HG03469 (cell line): ENCODE data around the gene LYPLA2.
"Not testable (repeated sequence)": the region's sequence is repeated elsewhere in the genome, so short reads cannot be mapped to it uniquely, and the experiment has no call there.

Experiments
- ATAC-seq: cut with Tn5 transposase; IDR thresholded peaks from one replicate; pipeline ENCODE4 v1.9.1; 2021; ENCODE audit warnings: mild to moderate bottlenecking, moderate library complexity, moderate number of reproducible peaks; ENCODE audit not compliant: unreplicated experiment

Gene LYPLA2

DNA sequence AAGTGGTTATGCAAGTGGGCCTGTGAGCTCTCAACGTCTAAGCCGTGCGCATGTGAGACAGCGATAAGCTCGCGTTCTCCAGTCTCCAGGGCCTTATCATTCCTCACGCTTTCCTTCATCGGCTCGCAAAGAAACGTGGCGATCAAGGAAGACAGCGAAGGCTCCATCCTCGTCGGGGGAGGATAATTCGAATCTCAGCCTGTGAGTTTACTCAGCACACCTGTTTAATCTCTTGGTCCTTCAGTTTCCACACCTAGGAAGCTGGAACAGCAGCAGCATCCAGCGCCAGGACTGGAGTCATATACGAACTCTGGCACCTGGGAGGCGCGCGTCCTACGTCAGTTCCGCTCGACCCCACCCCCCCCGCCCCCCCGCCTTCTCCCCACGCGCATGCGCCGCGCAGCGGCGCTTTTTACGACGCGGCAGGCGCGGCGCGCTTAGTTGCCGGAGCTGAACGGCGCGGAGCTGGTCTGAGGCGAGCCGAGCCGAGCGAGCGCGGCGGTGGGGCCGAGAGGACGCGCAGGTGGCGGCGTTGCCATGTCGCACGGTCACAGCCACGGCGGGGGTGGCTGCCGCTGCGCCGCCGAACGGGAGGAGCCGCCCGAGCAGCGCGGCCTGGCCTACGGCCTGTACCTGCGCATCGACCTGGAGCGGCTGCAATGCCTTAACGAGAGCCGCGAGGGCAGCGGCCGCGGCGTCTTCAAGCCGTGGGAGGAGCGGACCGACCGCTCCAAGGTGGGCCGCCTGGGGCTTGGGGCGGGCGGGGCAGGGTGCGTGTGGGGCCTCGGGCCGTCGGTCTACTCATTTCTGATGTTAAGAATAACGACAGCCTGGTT is 12.7 kb upstream of the LYPLA2 start, which contains the start of gene PITHD1:
Gene PITHD1, plus strand, starts transcription at position 440 of the 836 bp plus-strand sequence. Its CDS starts 98 bp downstream, at position 538.
- no peak for ATAC-seq

GRCh38 chr1:23779826-23780371 is 11.0 kb upstream of the LYPLA2 start:
- no peak for ATAC-seq

GRCh38 chr1:23783141-23783540 is 7.8 kb upstream of the LYPLA2 start:
- ATAC-seq: not testable (repeated sequence)

- ATAC-seq: no peak
These were observed 6.1 kb upstream of the LYPLA2 start for GRCh38 chr1:23784846-23785245.

- no peak for ATAC-seq
These were observed 3.2 kb upstream of the LYPLA2 start for GRCh38 chr1:23787701-23788100.

- ATAC-seq: no peak
These were observed 2.2 kb upstream of the LYPLA2 start for GRCh38 chr1:23788695-23789094.

DNA sequence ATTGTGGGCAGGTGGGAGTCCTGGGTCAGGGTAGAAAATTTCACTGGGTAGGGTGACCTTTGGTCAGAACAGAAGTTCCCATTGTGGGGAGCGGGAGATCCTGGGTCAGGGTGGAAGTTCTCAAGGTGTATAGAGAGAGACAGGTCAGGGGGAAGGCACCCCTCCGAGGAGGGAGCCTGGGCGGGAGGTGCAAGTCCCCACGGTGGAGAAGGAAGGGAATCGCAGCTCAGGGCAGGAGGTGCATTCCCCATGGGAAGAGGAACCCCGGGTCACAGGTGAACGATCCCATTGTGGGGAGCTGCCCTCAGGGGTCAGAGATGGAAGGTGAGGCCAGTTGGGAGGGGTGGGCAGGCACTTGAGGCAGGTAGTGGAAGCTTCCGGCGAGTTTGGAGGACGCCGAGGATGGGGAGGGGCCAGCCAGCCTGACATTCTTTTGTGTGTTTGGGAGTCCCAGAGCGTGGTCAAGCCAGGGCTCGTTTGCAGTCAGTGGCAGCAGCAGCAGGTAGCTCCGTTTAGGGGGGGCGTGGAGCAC is 637 bp downstream of the LYPLA2 start:
- no peak for ATAC-seq

- no peak for ATAC-seq
These were observed 1.4 kb downstream of the LYPLA2 start for GRCh38 chr1:23792151-23792945.

GRCh38 chr1:23793018-23793781 is 2.3 kb downstream of the LYPLA2 start:
- ATAC-seq: no peak

DNA sequence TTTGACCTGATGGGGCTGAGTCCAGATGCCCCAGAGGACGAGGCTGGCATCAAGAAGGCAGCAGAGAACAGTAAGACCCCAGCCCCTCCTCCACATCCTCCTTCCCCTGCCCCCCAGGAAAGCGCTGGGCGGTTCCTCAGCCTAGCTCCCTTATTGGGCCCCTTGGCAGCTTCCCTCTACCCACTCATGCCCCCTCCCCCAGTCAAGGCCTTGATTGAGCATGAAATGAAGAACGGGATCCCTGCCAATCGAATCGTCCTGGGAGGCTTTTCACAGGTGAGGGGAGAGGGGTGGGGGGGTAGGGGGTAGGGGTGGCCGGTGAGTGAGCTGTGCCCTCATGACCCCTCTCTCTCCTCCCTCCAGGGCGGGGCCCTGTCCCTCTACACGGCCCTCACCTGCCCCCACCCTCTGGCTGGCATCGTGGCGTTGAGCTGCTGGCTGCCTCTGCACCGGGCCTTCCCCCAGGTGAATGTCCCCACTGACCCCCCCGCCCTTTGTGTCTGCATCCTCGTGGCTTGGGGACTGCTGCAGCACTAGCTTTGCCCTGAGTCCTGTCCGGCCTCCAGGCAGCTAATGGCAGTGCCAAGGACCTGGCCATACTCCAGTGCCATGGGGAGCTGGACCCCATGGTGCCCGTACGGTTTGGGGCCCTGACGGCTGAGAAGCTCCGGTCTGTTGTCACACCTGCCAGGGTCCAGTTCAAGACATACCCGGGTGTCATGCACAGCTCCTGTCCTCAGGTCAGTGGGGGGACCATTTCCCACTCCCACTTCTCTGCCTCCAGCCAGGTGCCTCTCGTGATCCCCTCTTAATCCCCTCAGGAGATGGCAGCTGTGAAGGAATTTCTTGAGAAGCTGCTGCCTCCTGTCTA is 3.2 kb downstream of the LYPLA2 start:
- ATAC-seq: no peak

- ATAC-seq: not testable (repeated sequence)
These were observed 3.8 kb downstream of the LYPLA2 start for GRCh38 chr1:23794732-23795182.

DNA sequence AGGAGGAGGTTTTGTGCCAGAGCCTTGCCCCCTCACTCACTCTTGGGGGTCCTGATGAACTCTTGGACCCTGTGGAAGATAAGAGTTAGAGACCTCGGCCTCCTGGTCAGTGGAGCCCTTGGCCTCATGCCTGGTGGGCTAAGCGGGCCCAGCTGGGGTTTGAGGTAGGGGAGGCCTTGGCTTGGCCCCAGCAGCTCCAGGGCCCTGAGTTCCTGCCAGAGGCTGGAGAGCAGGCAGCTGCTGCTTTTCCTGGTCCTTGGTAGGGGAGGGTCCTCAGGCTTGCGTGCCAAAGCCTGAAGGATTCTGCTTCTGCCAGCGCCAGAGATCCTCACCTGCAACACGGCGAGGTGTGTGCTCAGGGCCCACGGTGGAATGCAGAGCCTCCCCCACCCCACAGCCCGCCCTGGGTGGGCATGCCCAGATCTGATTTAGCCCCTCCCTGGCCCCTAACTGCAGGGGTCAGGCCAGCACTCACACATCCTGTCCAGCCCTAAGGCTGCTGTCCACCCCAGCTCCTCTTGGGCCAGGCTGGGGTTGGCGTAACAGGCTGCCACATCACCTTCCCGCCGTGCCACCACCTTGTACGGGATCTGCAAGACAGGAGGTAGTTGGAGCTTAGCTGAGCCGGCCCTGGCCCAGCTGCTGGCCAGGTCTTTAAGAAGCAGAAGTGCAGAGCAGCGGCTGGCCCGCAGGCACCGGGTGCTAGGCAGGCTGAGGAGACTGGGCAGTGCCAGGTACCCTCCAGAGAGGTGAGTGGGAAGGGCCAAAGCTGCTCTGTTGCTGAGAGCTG is 4.9 kb downstream of the LYPLA2 start:
- ATAC-seq: no peak

GRCh38 chr1:23796466-23797271 is 5.7 kb downstream of the LYPLA2 start:
- ATAC-seq: no peak

DNA sequence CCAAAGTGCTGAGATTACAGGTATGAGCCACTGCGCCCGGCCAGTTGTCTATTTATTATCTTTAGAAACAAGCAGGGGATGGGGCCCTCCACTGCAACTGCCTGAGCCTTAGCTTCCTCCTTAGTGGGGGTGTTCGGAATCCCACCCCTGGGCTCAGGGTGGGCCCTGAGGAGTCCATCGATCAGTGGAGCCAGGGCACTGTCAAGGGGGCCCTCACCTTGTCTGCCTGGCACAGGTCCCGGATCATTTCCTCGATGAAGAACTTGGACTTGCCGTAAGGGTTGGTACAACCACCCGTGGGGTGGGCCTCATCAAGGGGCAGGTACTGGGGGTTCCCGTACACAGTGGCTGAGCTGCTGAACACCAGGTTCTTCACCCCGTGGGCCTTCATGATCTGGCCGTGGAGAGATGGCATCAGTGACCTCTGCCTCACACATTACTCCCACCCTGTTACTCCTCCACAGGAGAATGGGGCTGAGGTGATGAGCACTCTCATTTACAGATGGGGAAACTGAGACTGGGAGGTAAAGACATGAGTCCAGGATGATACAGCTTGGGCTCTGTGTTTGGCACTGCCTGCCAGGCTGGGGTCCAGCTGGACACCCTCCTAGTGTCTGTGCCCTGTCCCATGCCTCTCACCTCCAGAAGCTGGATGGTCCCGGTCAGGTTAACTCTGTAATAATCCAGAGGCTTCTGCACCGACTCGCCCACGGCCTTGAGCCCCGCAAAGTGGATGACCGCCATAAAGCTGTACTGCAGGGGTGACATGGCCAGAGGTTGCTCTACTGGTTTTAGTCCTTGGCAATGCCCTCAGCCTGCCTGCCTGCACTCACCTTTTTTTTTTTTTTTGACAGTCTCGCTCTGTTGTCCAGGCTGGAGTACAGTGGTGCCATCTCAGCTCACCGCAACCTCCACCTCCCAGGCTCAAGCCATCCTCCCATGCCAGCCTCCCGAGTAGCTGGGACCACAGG is 6.8 kb downstream of the LYPLA2 start:
- ATAC-seq: no peak

DNA sequence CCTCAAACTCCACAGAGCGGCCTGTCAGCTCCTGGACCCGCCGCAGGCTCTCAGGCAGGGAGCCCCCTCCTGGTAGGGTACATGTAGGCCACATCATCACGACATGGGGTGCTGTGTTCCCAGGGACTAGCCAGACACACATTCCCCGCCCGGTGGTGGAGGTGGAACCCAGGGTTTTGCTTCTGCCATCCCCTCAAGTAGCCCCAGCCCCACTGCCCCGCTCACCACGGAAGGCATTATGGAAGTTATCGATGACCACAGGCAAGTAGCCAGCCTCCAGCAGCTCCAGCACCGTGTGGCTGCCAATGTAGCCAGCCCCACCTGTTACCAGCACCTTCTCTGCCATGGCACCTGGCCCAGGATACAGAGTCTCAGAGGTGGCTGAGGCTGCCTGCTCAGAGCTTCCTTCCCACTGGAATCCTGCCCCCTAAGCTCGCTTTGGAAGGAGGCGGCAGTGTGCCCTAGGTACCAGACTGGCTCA is 7.8 kb downstream of the LYPLA2 start:
- no peak for ATAC-seq

DNA sequence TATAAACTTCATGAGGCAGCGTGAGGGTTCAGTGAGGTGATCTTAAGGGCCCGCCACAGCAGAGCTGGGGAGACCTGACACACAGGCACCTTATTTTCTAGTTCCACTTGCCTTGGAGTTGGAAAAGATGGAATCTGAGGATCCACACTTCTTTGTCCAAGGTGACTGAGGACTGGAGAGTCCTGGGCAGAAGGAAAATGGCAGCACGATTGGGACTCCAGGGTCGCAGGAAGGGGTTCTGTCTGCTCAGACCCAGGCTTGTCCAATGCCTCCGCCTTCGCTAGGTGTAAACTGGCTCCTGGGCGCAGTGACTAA is 8.3 kb downstream of the LYPLA2 start:
- no peak for ATAC-seq
